ENCODE results near the gene IER5.
A peak's percentile ranks its signal among the peaks of the same experiment; 100 is the strongest.
"Not testable (repeated sequence)": the region's sequence is repeated elsewhere in the genome, so short reads cannot be mapped to it uniquely, and the experiment has no call there.

IER5 gene

DNA sequence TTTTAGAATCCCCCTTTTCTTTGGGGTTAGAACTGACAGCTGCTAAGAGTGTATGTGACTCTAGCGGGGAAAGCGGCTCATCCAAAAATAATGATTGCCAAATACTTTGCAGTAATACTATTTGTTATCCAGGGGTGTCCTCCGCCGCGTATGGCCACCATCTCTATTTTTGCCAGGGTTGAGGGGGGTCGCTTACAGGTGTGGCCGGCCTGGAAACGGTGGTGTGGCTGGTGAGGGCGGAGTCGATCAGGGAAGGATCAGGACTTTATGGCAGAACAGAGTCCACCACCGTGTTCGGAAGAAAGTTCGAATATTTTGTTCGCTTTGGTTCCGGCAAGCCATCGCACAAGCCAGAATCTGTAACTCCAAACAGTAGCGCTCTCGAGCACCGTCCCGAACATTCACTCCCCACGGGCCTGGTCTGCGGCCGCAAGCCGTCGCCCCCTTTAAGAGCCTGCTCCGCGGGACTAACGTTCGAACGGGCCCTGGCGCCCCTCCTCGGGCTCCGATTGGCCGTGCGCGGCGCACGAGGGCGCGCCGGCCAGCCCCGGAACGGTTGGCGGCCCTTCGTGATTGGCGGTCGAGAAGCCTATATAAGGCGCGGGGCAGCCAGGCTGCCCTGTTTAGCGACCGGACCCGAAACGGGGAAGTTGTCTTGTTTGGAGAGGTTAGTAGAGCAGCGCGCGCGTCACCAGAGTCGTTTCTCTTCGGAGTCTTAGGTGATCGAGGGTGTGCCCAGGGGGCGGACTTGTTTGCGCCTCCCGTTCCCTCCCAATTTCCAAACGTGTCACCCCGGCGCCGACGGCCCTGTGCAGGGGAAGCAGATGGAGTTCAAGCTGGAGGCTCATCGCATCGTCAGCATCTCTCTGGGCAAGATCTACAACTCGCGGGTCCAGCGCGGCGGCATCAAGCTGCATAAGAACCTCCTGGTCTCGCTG is at the start of gene IER5:
TSS of gene IER5 (plus strand) at position 622 of the 938 bp plus-strand sequence. CDS start at position 825, 203 bp downstream.
- no peaks in the 10 kb centered on the region for H3K9me3 ChIP-seq (ENCODE audit: insufficient read depth, low read depth, low read length)
- H3K4me1 ChIP-seq (ENCODE audit: insufficient read depth, low read length): peaks cover 9% of the 10 kb centered on the region; the same call in 1 of the 2 replicates
- peak within 1 kb of the TSS; percentile 73 for H3K4me3 ChIP-seq (ENCODE audit: low read length)
- peak within 1 kb of the TSS; percentile 69; the same call in 1 of the 2 replicates for H3K9ac ChIP-seq (ENCODE audit: low read depth, low read length)
- no peak within 1 kb of the TSS for H3K27ac ChIP-seq (ENCODE audit: low read length)
- peaks cover 42% of the 10 kb centered on the region for H3K27me3 ChIP-seq (ENCODE audit: insufficient read depth, low read length)
- peaks cover 16% of the 10 kb centered on the region; the same call in 1 of the 2 replicates for H3K36me3 ChIP-seq (ENCODE audit: insufficient read depth, low read depth, low read length)

DNA sequence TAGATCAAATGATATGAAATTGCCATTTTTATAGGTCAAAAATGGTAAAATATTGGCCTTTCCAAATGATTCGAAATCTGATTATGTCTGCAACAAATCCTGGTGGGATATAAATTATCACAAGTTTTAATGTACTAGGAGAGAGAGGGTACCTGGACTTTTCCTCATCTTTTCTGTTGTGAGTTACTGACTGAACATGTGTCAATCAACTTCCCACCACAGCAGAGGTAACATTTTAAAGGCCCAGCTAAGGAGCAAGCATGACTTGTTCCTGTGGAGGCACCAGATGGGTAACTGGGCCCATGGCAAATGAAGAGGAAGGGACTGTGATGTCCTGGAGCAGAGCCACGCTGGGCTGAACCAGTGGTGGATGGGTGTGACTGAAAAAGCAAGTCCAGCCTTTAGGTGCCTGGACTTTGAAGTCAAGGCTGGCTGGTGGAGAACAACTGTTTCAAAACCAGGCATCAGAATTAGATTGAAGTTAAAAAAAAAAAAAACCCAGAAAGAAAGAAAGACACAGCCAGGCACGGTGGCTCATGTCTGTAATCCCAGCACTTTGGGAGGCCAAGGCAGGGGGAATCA is 48.1 kb upstream of the IER5 start:
- H3K9me3 ChIP-seq (ENCODE audit: insufficient read depth, low read depth, low read length): no peaks in the 10 kb centered on the region
- no peak overlapping the region for H3K9ac ChIP-seq (ENCODE audit: low read depth, low read length)
- no peaks in the 10 kb centered on the region for H3K4me1 ChIP-seq (ENCODE audit: insufficient read depth, low read length)
- no peaks in the 10 kb centered on the region for H3K27me3 ChIP-seq (ENCODE audit: insufficient read depth, low read length)
- H3K36me3 ChIP-seq (ENCODE audit: insufficient read depth, low read depth, low read length): no peaks in the 10 kb centered on the region
- no peak overlapping the region for H3K27ac ChIP-seq (ENCODE audit: low read length)
- no peak overlapping the region for H3K4me3 ChIP-seq (ENCODE audit: low read length)

DNA sequence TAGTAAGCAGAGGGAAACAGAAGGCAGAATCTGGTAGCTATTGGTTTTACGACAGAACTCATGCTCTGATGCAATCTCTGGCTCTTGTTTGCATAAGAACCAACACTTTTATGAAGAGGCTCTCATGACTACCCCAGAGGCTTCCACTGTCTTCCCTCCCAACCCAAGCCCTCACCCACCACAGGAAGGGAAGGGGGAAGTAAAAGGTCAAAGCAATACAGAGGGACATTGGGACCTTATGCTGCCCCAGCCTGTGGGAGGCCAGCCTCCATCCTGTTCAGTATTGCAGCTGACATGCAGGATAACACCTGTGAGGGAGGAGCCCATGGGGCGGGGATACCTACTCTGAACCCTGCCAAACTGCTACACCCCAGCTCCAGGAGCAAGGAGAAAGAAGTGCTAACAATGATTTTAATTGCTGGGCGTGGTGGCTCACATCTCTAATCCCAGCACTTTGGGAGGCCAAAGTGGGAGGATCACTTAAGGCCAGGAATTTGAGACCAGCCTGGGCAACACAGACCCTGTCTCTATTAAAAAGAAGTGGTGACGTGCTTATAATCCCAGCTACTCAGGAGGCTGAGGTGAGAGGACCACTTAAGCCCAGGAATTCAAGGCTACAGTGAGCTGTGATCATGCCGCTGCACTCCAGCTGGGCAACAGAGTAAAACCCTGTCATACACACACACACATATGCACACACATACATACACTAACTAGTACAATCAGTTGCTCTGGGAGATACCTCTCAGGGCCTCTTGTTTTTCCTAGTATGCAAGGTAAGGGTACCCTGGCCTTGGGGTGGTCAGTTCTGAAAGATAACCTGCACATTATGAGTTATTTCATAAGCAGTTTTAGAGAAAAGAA is 45.2 kb upstream of the IER5 start:
- Histone ChIP-seq H3K27ac (ENCODE audit: low read length) (no peak overlapping the region), H3K27me3 (ENCODE audit: insufficient read depth, low read length) (no peaks in the 10 kb centered on the region), H3K9ac (ENCODE audit: low read depth, low read length) (no peak overlapping the region), H3K36me3 (ENCODE audit: insufficient read depth, low read depth, low read length) (no peaks in the 10 kb centered on the region), H3K4me1 (ENCODE audit: insufficient read depth, low read length) (no peaks in the 10 kb centered on the region), H3K4me3 (ENCODE audit: low read length) (no peak overlapping the region), H3K9me3 (ENCODE audit: insufficient read depth, low read depth, low read length) (no peaks in the 10 kb centered on the region)

DNA sequence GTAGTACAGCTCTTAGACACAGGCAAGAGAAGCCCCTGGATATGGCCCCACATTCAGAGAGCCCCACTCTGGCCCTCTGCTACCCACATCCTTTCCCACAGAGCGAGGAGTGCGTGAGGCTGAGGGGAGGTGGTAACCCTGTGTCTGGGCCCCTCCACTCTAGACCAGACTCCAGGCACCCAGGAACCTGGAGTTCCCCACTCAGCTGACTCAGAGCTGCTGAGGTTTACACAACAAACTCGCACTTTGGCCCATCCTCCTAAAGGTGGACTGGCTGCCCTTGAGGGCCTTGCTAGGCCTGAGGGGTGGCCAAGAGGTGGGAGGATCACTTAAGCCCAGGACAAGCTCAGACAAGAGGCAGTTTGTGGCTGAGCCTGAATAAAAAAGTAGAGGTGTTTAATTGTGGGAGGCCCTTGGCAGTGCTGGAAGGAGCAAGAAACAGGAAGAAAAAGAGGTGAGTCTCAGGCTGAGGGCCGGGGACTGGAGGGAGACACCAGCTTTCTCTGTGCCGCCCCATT is 44.0 kb upstream of the IER5 start:
- H3K9ac ChIP-seq (ENCODE audit: low read depth, low read length): no peak overlapping the region
- H3K36me3 ChIP-seq (ENCODE audit: insufficient read depth, low read depth, low read length): no peaks in the 10 kb centered on the region
- H3K4me3 ChIP-seq (ENCODE audit: low read length): no peak overlapping the region
- H3K4me1 ChIP-seq (ENCODE audit: insufficient read depth, low read length): no peaks in the 10 kb centered on the region
- no peaks in the 10 kb centered on the region for H3K27me3 ChIP-seq (ENCODE audit: insufficient read depth, low read length)
- H3K9me3 ChIP-seq (ENCODE audit: insufficient read depth, low read depth, low read length): no peaks in the 10 kb centered on the region
- H3K27ac ChIP-seq (ENCODE audit: low read length): no peak overlapping the region

DNA sequence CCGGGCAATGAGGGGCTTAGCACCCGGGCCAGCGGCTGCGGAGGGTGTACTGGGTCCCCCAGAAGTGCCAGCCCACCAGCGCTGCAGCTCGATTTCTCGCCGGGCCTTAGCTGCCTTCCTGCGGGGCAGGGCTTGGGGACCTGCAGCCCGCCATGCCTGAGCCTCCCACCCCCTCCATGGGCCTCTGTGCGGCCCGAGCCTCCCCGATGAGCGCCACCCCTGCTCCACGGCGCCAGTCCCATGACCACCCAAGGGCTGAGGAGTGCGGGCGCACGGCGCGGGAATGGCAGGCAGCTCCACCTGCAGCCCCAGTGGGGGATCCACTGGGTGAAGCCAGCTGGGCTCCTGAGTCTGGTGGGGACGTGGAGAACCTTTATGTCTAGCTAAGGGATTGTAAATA is 42.6 kb upstream of the IER5 start:
- H3K36me3 ChIP-seq (ENCODE audit: insufficient read depth, low read depth, low read length); H3K4me3 ChIP-seq (ENCODE audit: low read length); H3K4me1 ChIP-seq (ENCODE audit: insufficient read depth, low read length); H3K9ac ChIP-seq (ENCODE audit: low read depth, low read length); H3K9me3 ChIP-seq (ENCODE audit: insufficient read depth, low read depth, low read length); H3K27ac ChIP-seq (ENCODE audit: low read length); H3K27me3 ChIP-seq (ENCODE audit: insufficient read depth, low read length): not testable (repeated sequence)

DNA sequence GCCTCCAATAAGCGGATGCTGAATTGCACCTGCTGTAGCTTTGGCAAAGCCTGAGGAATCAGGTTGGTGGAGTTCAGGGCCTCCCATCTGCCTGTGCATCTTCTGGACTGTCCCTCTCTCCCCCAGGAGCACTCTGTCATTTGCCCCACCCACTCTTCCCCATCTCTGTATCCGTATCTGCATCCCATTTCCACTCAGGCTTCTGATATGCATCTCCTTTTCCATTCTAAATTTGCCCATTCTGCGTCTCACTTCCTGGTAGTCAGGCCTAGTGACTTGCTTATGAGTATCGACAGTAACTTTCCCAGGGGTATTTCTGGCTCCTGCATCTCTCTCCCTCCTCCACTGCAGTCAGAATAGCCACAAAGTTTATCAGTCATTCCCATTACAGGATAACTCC is 39.1 kb upstream of the IER5 start:
- H3K36me3 ChIP-seq (ENCODE audit: insufficient read depth, low read depth, low read length): no peaks in the 10 kb centered on the region
- no peak overlapping the region for H3K4me3 ChIP-seq (ENCODE audit: low read length)
- H3K9me3 ChIP-seq (ENCODE audit: insufficient read depth, low read depth, low read length): no peaks in the 10 kb centered on the region
- no peak overlapping the region for H3K9ac ChIP-seq (ENCODE audit: low read depth, low read length)
- H3K27me3 ChIP-seq (ENCODE audit: insufficient read depth, low read length): no peaks in the 10 kb centered on the region
- no peaks in the 10 kb centered on the region for H3K4me1 ChIP-seq (ENCODE audit: insufficient read depth, low read length)
- H3K27ac ChIP-seq (ENCODE audit: low read length): no peak overlapping the region

DNA sequence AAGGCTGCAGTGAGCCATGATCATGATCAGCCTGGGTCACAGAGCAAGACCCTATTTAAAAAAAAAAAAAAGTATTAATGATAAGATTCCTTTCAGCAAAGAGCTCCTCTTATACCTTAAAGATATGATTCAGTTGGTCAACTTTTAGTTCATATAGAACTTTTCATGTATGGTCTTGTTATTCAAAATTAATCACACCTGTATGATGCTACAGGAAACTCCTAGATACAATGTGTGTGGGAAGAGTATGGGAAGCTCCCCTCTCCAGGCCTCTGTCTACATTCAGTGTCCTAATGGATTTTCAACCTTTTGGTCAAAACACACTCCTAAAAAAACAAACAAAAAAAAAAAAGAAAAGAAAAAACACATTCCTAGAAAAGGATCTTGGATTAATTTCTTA is 37.6 kb upstream of the IER5 start:
- Histone ChIP-seq H3K4me3 (ENCODE audit: low read length) (no peak overlapping the region), H3K9me3 (ENCODE audit: insufficient read depth, low read depth, low read length) (no peaks in the 10 kb centered on the region), H3K36me3 (ENCODE audit: insufficient read depth, low read depth, low read length) (no peaks in the 10 kb centered on the region), H3K9ac (ENCODE audit: low read depth, low read length) (no peak overlapping the region), H3K27ac (ENCODE audit: low read length) (no peak overlapping the region), H3K4me1 (ENCODE audit: insufficient read depth, low read length) (no peaks in the 10 kb centered on the region), H3K27me3 (ENCODE audit: insufficient read depth, low read length) (no peaks in the 10 kb centered on the region)

DNA sequence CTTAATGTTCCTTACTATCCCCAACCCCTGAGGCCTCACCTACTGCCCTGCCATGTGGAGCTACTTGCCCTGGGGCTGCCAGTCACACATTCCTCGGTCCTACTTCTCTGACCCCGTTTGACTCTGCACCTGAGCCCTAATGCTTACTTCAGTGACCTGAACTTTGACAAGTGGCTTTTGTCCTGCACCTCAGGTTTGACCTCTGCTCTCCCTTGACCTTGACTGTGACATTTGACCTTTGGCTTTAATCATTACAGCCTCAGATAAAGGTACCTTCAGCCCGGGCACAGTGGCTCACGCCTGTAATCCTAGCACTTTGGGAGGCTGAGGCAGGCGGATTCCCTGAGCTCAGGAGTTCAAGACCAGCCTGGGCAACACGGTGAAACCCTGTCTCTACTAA is 31.9 kb upstream of the IER5 start:
- Histone ChIP-seq H3K9ac (ENCODE audit: low read depth, low read length) (no peak overlapping the region), H3K9me3 (ENCODE audit: insufficient read depth, low read depth, low read length) (no peaks in the 10 kb centered on the region), H3K27ac (ENCODE audit: low read length) (no peak overlapping the region), H3K4me1 (ENCODE audit: insufficient read depth, low read length) (0 out of 2 replicates have a peak, but pooled peaks cover 5% of the 10 kb centered on the region), H3K27me3 (ENCODE audit: insufficient read depth, low read length) (no peaks in the 10 kb centered on the region), H3K36me3 (ENCODE audit: insufficient read depth, low read depth, low read length) (no peaks in the 10 kb centered on the region), H3K4me3 (ENCODE audit: low read length) (no peak overlapping the region)

DNA sequence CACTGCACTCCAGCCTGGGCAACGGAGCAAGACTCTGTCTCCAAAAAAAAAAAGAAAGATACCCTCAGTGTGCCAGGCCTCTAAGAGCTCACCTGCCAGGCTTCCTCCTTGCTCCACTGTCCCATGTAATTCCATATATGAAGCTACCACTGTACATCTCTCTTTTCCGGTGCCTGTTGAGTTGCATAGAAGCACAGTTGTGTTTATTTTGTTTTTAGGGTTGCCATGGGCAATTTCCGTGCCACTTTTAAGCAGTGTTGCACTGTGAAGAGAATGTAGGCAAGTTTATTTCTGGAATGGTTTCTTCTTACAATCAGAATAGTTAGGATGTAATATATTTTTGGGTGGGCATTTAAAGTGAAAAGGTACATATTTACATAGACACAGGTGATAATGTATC is 31.4 kb upstream of the IER5 start:
- H3K9me3 ChIP-seq (ENCODE audit: insufficient read depth, low read depth, low read length): no peaks in the 10 kb centered on the region
- H3K27me3 ChIP-seq (ENCODE audit: insufficient read depth, low read length): no peaks in the 10 kb centered on the region
- 0 out of 2 replicates have a peak, but pooled peaks cover 5% of the 10 kb centered on the region for H3K4me1 ChIP-seq (ENCODE audit: insufficient read depth, low read length)
- no peaks in the 10 kb centered on the region for H3K36me3 ChIP-seq (ENCODE audit: insufficient read depth, low read depth, low read length)
- H3K9ac ChIP-seq (ENCODE audit: low read depth, low read length): no peak overlapping the region
- no peak overlapping the region for H3K27ac ChIP-seq (ENCODE audit: low read length)
- no peak overlapping the region for H3K4me3 ChIP-seq (ENCODE audit: low read length)

DNA sequence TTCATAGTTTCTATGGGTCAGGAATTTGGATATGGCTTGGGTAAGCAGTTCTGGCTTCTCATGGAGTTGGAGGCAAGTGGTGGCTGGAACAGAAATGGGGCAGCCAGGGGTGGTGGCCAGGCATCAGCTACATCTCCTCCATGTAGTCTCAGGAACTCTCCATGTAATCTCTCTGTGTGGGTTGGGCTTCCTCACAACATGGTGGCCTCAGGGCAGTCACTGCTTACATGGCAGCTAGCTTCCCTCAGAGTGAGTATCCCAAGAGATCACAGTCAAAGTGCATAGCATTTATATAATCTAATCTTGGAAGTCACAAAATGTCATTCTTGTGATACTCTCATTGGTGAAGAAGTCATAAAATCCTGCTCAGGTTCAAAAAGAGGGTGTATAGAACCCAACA is 29.1 kb upstream of the IER5 start:
- H3K27ac ChIP-seq (ENCODE audit: low read length): no peak overlapping the region
- H3K27me3 ChIP-seq (ENCODE audit: insufficient read depth, low read length): no peaks in the 10 kb centered on the region
- H3K4me1 ChIP-seq (ENCODE audit: insufficient read depth, low read length): 0 out of 2 replicates have a peak, but pooled peaks cover 5% of the 10 kb centered on the region
- no peaks in the 10 kb centered on the region for H3K36me3 ChIP-seq (ENCODE audit: insufficient read depth, low read depth, low read length)
- H3K9me3 ChIP-seq (ENCODE audit: insufficient read depth, low read depth, low read length): no peaks in the 10 kb centered on the region
- no peak overlapping the region for H3K4me3 ChIP-seq (ENCODE audit: low read length)
- no peak overlapping the region for H3K9ac ChIP-seq (ENCODE audit: low read depth, low read length)

DNA sequence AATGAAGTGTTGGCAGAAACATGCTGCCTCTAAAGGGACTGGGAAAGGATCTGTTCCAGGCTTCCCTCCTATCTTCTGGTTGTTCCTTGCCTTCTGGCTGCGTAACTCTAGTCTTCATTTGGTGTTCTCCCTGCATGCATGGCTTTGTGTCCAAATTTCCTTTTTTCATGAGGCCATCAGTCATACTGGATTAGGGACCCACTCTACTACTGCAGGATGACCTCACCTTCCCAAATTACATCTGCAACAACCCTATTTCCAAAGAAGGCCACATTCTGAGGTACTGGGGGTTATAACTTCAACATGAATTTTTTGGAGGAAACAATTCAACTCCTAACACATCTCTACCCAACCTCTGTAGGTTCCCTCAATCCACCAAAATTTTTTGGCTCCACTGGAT is 28.4 kb upstream of the IER5 start:
- H3K36me3 ChIP-seq (ENCODE audit: insufficient read depth, low read depth, low read length): no peaks in the 10 kb centered on the region
- H3K9ac ChIP-seq (ENCODE audit: low read depth, low read length): no peak overlapping the region
- no peak overlapping the region for H3K27ac ChIP-seq (ENCODE audit: low read length)
- H3K4me1 ChIP-seq (ENCODE audit: insufficient read depth, low read length): 0 out of 2 replicates have a peak, but pooled peaks cover 5% of the 10 kb centered on the region
- no peaks in the 10 kb centered on the region for H3K9me3 ChIP-seq (ENCODE audit: insufficient read depth, low read depth, low read length)
- no peak overlapping the region for H3K4me3 ChIP-seq (ENCODE audit: low read length)
- H3K27me3 ChIP-seq (ENCODE audit: insufficient read depth, low read length): no peaks in the 10 kb centered on the region

Data from iPS-20b (cell line).